Endometrium (tissue), 2 donors: ENCODE results near the gene POMP.
A peak's percentile ranks its signal among the peaks of the same experiment; 100 is the strongest.

ENCODE experiments used
- FAIRE-seq: peaks from 2 replicates; lab custom pipeline; 2012; peaks lifted over from hg19 to GRCh38; lab: Jason Lieb, UNC
- donor health status: control.
- donor health status: control.

The POMP gene

GRCh38 chr13:28697441-28697840, 38.5 kb downstream of the POMP start:
- FAIRE-seq, result no peak

DNA sequence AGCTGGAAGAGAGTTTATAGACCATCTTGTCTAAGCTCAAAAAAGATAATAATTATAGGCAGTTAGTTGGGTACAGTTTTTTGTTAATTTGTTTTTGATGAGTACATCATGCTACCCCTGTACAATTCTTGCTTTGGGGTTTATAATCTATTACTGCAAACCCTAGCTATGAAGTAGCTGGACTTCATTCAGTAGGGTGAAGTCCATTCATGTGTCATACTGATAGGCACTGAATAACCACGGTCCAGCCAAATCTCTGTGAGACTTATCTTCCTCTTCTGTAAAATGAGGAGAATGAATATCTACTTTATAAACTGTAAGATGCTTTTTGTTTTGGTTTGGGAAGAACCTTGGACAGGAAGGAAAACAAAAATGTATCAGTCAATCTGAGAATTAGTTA, 40.3 kb downstream of the POMP start:
- FAIRE-seq, result no peak

GRCh38 chr13:28704282-28704681, 45.4 kb downstream of the POMP start:
- FAIRE-seq, result no peak

GRCh38 chr13:28704919-28705318, 46.0 kb downstream of the POMP start:
- no peak for FAIRE-seq

DNA sequence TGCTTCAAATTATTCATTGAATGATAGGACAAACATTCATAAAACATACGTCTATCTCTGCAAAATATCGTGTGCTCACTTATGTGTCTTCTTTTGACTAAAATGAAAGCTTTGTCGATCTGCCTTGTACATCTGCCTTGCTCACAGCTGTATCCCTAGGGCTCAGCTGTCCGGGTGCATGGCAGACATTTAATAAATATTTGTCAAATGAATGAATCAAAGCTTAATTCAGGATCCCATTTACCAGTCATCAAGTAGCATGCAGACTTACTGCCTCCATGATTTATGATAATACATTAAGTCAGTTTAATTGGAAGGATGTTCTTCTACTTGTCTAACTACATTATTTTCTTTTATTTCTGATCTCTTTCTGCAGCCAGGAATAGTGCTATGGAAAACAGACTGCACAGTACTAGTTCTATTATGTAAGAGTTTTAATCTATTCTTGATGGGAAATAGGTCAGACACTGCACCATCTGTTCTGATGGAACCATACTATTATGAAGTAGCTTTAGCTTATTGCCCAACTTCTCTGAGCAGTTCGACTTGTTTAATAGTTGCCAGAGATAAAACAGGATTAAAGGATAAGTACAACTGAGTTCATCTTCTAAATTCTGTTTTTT, 46.6 kb downstream of the POMP start:
- no peak for FAIRE-seq

DNA sequence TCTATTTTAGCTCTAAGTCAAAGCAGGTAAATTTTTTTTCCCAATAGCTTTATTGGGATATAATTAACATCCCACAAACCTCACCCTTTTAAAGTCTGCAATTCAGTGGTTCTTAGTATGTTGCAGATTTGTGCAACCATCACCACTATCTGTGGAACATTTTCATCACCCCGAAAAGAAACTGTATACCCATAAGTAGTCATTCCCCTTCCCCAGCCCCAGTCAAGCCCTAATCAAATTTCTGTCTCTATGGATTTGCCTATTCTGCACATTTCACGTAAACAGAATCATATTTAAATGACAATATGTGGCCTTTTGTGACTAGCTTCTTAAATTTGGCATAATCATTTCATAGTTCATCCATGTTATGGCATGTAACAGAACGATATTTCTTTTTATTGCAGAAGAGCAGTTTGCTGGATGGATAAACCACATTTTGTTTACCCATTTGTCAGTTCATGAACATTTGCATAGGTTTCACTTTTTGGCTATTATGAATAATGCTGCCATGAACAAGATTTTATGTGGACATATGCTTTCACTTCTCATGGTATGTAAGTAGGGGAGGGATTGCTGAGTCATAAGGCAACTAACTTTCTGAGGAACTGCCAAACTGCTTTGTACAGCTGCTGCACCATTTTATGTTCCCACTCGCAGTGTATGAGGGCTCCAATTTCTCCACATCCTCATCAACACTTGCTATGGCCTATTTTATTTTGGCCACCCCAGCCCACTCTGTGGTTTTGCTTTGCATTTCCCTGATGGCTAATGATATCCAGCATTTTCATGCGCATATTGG, 48.9 kb downstream of the POMP start:
- no peak for FAIRE-seq

DNA sequence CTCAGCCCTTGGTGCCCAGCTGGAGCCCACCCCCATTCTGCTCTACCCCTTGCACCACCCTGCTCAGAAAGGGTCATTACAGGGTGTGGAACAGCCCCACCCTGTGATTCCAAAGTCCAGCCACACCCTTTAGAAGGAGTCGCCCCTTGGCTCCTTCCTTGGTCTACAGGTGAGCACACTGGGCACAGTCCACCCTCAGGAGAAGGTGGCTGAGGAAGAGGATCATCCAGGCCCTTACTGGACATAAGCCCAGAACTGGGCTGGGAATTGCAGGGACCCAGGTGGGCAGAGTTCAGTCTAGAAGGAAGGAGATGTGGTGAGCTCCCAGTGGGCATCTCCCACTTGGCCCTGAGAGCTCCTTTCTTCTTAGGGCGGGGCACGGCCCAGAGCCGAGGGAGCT, 51.2 kb downstream of the POMP start:
- no peak for FAIRE-seq

DNA sequence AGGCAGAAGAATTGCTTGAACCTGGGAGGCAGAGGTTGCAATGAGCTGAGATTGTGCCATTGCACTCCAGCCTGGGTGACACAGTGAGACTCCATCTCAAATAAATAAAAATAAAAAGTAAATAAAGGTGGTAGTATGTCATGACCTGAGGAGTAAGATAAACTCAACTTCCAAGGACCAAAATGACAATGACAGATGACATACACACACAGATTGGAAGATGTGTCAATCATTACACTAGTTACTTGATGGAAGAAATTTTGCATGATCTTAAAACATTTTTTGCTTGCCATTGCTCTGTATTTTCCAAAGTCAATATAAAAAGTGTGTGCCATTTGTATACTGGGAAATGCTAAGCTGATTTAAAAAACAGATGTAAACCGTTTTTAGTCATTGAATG, 55.7 kb downstream of the POMP start:
- FAIRE-seq, result no peak

DNA sequence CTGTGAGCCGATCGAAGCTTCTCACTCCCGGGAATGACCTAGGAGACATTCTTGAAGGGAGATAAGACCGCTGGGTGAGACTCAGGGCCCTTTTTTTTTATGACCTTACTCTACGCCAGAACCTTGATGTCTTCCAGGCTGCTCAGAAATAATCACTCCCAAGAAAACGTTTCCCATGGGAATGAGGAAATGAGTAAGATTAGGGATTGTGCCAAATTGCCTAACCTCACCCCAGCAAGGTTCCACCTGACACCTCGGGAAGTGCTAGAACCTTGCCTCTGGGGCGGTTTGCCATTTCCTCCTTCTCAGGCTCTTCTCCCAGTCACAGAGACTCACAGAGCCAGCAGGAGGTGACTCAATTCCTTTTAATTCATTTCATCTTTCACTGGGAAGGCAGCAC, 57.6 kb downstream of the POMP start:
- no peak for FAIRE-seq

GRCh38 chr13:28717170-28717569, 58.2 kb downstream of the POMP start:
- FAIRE-seq, result no peak

DNA sequence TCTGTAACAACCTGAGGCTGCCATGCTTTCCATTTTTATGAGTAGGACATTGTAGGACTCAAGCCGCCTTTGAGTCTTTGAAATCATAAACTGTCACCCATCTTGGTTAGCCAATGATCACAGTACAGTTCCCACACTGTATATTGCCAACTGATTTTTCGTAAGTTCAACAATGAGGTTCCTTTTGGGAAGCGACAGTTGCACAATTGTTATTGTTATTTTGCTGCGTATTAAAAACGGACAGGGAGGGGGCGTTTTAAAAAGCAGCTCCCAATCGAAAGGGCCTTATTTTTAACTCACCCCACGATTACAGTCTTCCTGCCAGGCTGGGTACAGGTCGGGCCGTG, 59.2 kb downstream of the POMP start:
- no peak for FAIRE-seq

DNA sequence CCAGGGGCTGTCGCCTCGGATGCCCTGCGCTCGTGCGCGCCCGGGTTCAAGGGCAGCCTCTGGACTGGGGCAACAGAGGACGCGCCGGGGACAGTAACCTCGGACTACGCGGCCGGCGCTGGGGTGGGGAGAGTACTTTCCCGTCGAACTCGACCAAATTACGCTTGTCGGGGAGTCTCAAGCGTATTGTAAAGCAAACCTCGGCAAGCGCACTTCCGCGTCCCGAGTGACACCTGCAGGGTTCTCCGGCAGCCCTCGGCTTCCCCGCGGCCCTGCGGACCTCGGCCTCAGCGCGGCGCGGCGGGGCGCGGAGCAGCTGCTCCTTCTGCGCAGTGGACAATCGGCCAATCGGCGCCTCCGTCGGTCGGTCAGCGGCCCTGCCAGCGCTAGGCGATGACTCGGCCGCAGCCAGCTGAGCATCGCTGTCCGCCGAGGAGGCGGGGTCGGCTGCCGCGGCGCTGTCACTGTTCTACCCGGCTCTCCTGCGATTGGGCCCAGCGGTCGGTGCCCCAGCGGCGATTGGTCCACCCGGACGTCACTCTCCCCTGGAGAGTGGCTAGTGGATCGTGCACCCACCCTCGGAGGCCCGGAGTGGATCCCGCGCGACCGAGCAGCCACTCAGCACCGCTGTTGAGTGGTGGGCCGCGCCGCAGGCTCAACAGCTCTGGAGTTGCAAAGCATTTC, 59.8 kb downstream of the POMP start, which contains the start of gene SLC46A3:
SLC46A3 (minus strand) TSS at position 428 of the 684 bp plus-strand sequence. CDS start 972 bp downstream, outside the sequence.
- peak; percentile 72 for FAIRE-seq

- no peak for FAIRE-seq
Observed at GRCh38 chr13:28719227-28720055, 60.5 kb downstream of the POMP start.

DNA sequence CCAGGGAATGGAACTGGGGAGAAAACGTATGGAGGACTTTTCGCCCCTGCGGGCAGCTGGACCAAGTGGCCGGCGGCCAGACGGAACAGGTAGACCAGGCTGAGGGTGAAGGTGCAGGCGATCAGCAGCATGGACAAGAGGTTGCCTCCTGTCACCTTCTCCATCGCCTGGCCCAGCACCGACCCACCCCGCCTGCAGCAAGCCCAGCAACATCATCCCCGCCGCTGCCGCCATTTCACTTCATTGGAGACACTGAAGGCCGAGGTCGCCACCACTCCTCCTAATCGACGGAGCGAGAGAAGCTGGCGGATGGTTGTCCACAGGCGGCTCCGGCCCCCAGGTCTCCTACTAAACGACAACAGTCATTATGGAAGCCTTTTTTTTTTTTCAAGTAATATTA, 64.9 kb downstream of the POMP start:
- FAIRE-seq, result no peak

- no peak for FAIRE-seq
Observed at GRCh38 chr13:28725046-28725610, 66.2 kb downstream of the POMP start.
